HG02938 (cell line): Measurements from ENCODE around the gene SPR.
"Not testable (repeated sequence)": the region's sequence is repeated elsewhere in the genome, so short reads cannot be mapped to it uniquely, and the experiment has no call there.

Experiments used
- ATAC-seq: cut with Tn5 transposase; IDR thresholded peaks from one replicate; pipeline ENCODE4 v1.9.1; 2021; ENCODE audit warnings: mild to moderate bottlenecking, moderate library complexity; ENCODE audit not compliant: unreplicated experiment

The SPR gene

GRCh38 chr2:72888438-72889202, 1.4 kb downstream of the SPR start:
- no peak for ATAC-seq

DNA sequence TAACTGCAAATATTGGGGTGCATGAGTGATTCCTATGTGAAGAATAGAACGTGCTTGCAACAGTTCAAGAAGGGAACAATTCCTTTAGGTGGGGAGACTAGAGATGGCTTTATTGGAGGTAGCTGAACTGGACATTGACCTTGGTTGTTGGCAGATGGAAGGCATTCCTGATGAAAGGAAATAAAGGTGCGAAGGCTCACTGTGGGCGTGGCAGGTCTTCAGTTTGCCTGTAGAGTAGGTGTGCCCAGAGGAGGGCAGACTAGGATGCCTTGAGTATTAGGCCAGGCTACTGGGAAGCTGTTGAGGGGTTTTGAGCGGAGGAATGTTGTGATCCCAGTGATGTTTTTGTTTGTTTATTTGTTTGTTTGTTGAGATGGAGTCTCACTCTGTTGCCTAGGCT, 2.8 kb downstream of the SPR start:
- ATAC-seq = no peak

GRCh38 chr2:72891091-72891818, 4.0 kb downstream of the SPR start:
- no peak for ATAC-seq

DNA sequence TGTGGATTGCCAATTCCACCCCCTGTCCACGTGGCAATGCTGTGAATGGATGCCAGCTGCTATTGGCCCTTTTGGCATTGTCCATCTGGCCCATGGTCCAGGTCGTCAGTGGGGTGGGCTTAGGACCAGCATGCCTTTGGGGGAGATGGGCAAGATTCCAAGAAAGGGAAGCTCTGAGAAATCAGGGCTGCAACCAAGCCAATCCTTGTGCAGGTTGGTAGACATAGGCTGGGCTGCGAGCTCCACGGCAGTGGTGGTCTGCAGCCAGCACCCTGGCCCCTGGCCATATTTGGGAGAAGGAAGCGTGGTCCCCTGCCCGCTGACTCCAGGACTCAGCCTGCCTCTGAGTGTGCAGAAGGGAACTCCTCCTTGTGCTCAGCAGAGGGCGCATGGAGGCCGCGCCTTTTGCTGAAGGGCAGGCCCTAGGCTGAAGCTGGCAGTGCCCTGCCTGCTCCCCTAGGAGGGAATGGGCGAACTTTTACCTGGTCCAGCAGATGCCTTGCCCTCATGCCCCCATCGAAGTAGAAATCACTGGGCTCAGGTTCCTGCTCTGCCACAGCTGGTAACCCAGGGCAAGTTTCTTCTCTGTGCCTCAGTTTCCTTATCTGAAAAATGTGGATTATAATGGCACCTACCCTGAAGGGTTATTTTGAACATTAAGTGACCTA, 5.4 kb downstream of the SPR start:
- peak; percentile 40 for ATAC-seq

- ATAC-seq = peak; percentile 75
These were observed 6.5 kb downstream of the SPR start for GRCh38 chr2:72893594-72894319.

GRCh38 chr2:72894514-72894913, 7.3 kb downstream of the SPR start:
- ATAC-seq = no peak

DNA sequence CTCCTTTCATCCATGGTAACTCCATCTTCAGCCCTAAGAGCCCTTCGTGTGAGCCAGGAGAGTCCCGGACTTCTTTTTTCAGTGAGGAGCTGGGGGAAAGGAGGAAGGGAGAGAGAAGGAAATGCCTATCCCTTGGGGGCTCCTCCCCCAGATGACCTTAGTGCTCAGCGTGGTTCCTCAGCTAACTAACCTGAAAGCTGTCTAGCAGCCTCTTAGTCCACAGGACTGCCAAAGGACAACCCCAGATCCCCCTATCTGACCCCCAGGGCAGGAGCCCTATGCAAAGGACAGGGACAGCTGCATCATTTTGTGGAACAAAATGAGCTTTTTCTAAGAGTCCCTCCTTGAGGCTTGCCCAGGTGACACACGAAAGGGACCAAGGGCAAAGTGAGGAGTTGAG, 7.9 kb downstream of the SPR start:
- ATAC-seq = no peak

GRCh38 chr2:72895759-72896281, 8.6 kb downstream of the SPR start:
- no peak for ATAC-seq

DNA sequence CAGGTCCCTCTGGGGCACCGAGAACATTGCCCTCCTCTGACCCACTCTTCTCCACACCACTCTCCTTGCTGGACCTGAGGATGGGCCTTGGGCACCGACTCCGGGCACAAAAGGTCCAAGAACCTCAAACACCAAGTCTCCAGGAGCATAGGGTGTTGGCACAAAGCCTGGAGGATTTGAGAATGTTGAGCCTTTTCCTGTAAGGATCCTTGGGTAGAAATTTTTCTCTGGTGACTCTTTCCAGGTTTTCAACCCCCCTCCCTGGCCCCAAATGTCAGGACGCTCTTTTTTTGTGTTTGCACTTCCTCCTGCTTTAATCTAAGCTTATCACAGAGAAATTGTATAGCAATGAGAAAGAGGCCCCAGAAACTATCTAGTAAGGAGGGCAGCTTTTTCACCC, 9.2 kb downstream of the SPR start:
- no peak for ATAC-seq

DNA sequence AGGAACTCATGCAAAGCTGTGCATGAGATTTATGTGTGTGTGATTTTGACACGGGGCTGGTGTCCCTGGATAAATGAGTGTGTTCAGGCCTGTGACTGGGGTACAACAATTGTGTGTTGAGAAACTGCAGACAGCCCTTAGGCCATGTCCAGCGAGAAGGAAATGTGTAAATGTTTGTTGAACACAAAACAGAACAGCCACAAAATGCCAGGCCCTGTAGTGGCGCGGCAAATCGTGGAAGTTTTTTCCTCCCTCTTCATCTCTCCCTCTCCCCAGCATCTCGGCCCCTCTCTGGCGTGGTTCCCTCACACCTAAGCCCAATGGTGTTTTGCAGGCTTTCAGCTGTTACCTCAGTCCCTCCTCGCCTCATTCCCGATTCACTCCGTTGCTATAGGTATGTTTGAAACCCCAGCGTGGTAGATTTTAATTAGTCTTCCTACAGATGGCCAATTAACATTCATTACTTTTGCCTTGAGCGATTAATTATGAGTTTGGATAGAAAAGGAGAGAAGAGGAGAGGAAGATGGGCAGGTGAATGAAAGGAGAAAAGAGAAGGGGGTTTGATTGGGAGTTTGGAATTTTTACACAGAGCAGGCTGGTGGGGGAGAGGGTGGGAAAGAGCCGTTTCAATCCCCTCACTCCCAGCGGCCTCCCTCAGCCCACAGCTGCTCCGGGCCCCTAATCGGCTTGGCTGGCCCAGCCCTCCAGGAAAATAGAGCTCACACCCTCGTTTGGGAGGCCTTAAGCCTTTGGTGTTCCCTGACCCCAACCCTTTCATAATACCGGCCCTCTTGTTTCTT, 10.8 kb downstream of the SPR start:
- no peak for ATAC-seq

- no peak for ATAC-seq
These were observed 11.3 kb downstream of the SPR start for GRCh38 chr2:72898585-72898906.

DNA sequence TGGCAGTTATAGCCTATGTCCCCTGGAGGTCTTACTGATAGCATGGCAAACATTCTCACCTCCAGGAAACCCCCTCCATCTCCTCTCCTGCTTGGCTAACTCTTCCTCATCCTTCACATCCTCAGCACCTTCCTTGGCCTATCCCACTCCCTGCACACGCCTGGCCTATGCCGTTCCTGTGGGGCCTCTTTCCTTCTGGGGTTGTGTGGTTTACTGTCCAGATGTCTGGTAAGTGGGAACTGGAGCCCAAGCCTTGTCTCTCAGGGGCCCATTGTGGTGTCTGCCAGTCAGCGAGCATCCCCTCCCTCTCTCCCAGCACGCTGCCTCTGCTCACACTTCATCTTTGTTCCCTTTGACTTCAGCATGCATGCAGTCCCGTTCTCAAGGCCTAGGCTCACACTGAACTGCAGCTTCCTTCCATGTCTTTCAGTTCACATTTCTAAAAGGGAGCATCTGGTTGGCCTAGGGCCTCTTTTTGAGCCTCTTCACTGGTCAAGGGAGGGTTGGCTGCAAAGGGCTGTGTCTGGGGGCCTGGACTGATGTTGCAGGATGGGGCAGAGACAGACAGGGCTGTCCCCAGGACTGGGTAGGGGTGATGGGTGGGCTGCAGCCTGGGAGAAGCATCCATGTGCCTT, 13.1 kb downstream of the SPR start:
- ATAC-seq = no peak

DNA sequence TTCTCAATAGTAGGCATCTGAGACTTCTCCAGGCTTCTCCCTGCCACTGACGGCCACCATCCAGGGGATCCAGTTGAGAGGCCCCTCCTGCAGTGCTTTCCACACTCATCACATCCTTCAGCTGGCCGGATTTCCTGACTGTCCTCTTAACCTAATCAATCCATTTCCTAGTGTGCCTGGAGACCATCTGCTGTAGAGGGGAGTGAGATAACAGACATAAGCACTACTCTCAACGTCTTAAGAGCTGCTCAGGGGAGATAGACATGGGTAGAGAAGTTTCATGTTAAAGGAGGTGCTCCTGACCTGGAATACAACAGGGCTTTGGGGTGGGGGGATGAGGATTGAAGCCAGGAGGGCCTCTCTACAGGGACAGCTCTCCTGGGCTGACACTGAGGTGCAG, 14.2 kb downstream of the SPR start:
- ATAC-seq = no peak

- not testable (repeated sequence) for ATAC-seq
These were observed 20.2 kb downstream of the SPR start for GRCh38 chr2:72907369-72907768.

DNA sequence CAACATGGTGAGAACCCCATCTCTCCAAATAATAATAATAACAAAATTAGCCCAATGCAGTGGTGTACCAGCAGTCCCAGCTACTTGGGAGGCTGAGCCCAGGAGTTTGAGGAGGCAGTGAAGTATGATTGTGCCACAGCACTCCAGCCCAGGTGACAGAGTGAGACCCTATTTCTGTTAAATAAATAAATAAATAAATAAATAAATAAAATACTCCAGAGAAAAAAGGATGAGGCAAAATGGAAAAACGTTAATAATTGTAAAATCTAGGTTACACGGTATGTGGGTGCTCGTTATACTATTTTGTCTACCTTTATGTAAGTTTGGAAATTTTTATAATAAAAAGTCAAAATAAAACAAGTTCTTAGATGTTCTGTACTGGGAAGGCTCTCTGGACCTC, 21.5 kb downstream of the SPR start:
- no peak for ATAC-seq

GRCh38 chr2:72911256-72911655, 24.0 kb downstream of the SPR start:
- no peak for ATAC-seq

DNA sequence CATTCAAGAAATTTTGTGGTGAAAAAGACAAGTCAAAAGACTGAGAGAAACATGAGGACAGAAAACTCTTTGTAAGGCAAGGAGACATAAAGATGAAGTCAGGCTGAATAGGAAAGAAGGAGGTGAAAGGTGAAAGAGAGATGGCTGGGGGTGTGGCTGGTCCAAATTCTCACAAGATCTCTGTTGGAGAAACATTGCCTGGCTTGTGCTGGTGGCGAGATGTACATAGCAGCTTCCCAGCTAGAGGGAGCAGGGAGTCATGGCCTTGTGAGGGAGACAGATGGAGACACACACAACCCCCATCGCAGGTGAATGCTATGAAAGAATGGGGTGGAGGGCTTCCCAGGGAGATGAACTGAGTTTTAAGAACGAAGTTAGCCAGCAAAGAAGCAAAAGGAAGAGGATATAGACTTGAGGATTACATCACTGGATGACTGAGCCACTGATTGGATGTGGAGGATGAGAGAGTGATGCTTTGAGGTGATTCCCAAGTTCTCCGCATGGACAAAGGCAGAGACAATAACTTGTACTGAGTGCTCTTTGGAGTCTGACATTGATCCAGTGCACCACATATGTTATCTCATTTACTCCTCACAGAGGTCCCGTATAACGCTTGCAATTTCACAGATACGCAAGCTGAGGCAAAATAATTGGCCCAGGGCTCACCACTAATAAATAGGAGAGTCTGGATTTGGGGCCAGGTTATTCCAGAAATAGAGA, 26.4 kb downstream of the SPR start:
- ATAC-seq = no peak

DNA sequence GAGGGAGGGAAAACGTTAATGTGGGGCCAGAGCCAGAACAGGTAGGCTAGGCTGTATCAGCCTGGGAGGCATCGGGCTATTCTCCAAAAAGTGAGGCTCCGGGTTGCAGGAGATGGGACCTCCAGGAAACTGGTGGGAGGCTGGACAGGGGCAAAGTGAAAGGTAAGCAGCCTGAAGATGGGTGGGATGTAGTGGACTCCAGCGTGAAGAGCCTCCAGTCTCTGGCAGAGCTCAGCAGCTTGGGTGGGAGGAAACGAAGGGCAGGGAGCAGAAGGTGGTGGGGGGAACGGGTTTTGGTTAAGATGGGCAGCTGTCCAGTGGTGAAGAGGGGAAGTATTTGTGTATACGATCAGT, 27.0 kb downstream of the SPR start:
- no peak for ATAC-seq

DNA sequence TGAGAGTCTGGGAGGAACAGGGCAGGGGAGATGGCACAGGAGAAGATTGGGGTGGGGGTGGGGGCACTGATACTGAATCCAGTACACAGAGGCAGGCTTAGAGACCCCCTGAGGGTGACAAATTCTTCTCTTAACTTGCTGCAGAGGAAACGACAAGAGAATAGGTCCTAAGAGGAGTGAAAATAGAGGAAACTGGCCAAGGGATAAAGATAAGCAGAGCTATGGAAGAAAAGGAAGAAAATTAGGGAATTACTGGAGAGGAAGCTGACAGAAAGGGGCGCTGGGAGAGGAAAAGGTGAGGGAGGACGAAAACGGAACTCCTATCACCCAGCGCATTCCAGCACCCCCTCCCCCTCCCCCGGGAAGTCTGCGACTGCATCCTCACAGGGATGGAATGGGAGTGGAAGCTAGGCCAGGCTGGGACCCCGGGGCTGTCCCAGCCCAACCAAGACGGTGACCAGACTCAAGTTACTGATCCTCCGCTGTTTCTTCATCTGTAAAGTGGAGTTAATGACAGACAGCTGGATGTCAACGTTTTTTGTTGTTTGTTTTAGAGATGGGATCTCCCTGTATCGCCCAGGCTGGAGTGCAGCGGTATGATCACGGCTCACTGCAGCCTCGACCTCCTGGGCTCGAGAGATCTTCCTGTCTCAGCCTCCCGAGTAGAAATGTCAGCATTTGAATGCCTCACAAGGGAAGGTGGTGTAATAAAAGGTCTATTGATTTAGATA, 27.5 kb downstream of the SPR start:
- ATAC-seq = no peak
